SU-DHL-6 (cell line): ENCODE measurements around the gene THSD7B.

Source experiments
- H2AFZ ChIP-seq: fragments of 200-600 bp; sonication (generic); 2 replicates; pipeline ENCODE4 v1.6.1; 2014; ENCODE audit warnings: low read depth, mild to moderate bottlenecking, moderate library complexity, mixed read lengths, antibody characterized with exemption, low read length; ENCODE audit not compliant: severe bottlenecking
- H3F3A ChIP-seq: fragments of 200-600 bp; shearing (Covaris generic); 2 replicates; pipeline ENCODE4 v1.6.0; 2016; ENCODE audit warnings: antibody characterized with exemption, mild to moderate bottlenecking; ENCODE audit not compliant: insufficient read depth
- H3K27ac ChIP-seq: fragments of 200-600 bp; sonication (generic); 2 replicates; pipeline ENCODE4 v1.5.1; 2016; ENCODE audit warnings: low read depth, mild to moderate bottlenecking, low read length, moderate library complexity, mixed read lengths
- H3K27me3 ChIP-seq: fragments of 200-600 bp; sonication (generic), shearing (Covaris generic); 2 replicates; pipeline ENCODE4 v1.6.0; 2014; ENCODE audit warnings: mild to moderate bottlenecking, low read length
- H3K36me3 ChIP-seq: fragments of 200-600 bp; sonication (generic); 2 replicates; pipeline ENCODE4 v1.6.1; 2014; ENCODE audit warnings: mild to moderate bottlenecking, low read length, mixed read lengths
- H3K4me2 ChIP-seq: fragments of 300-600, 200-600 bp; shearing (Covaris generic), sonication (generic); 2 replicates; pipeline ENCODE4 v1.6.0; 2014; ENCODE audit warnings: low read length, low read depth, mild to moderate bottlenecking; ENCODE audit not compliant: poor library complexity, severe bottlenecking
- H3K4me3 ChIP-seq: fragments of 200-600 bp; sonication (generic); 2 replicates; pipeline ENCODE4 v1.5.1; 2014; ENCODE audit warnings: antibody characterized with exemption, low read length, mild to moderate bottlenecking, mixed read lengths; ENCODE audit not compliant: insufficient read depth, poor library complexity, severe bottlenecking
- H3K79me2 ChIP-seq: fragments of 200-600 bp; sonication (generic); 2 replicates; pipeline ENCODE4 v1.6.1; 2014; ENCODE audit warnings: mild to moderate bottlenecking, low read length, moderate library complexity; ENCODE audit not compliant: insufficient read depth
- H3K9ac ChIP-seq: fragments of 200-600 bp; sonication (generic); 2 replicates; pipeline ENCODE4 v1.7.0; 2014; ENCODE audit warnings: mild to moderate bottlenecking, low read length
- H3K9me2 ChIP-seq: fragments of 200-600 bp; sonication (generic); replicated peaks from 2 replicates; pipeline ENCODE4 v1.6.1; 2014; ENCODE audit warnings: low read length; ENCODE audit not compliant: insufficient read depth
- H3K9me3 ChIP-seq: fragments of 200-600 bp; sonication (generic); 2 replicates; pipeline ENCODE4 v1.6.1; 2014; ENCODE audit warnings: low read length, mixed read lengths; ENCODE audit not compliant: insufficient read depth
- H4K20me1 ChIP-seq: fragments of 200-600 bp; sonication (generic); 2 replicates; pipeline ENCODE4 v1.6.1; 2014; ENCODE audit warnings: low read depth, mild to moderate bottlenecking, antibody characterized with exemption, low read length, moderate library complexity, mixed read lengths
- EZH2phosphoT487 ChIP-seq: fragments of 200-600 bp; sonication (generic), shearing (Covaris generic); conservative IDR thresholded peaks from 2 replicates; pipeline ENCODE4 v1.6.1; 2018; ENCODE audit warnings: mild to moderate bottlenecking, antibody characterized with exemption, low read length, moderate library complexity, mixed read lengths
- TF ChIP-seq, protein P1 (sequence below): fragments of 200-600 bp; sonication (generic); IDR thresholded peaks from one replicate; pipeline ENCODE4 v1.5.1; 2017; ENCODE audit warnings: antibody characterized with exemption, mild to moderate bottlenecking, low read length, moderate library complexity; ENCODE audit not compliant: insufficient read depth, poor library complexity, severe bottlenecking

THSD7B gene

DNA sequence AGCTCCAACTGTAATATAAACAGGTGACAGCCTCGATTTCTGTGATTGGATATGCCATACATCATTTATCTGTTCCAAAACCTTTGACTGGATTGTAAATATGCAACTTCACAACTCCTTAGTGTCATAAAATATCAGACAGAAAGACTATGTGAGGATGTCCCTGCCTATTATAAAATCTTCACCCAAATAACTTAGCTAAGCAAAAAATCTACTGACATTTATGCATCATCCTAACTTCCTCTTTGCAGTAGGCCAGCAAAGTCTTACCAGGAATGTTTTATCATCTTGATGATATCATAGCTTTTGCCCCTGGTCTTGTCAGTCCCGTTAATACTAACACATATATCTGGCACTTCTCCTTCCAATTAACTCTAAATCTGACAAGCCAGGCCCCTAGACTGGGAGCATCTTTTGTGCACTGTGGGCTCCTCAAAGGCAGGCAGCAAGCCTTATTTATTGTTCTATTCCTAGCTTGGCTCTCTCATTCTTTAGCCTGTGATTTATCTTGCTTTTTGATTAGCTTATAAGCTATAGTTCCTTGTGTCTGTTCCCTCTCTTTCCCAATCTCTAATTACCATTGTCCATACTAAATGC is 842.5 kb downstream of the THSD7B start:
- TF ChIP-seq, protein P1, sequence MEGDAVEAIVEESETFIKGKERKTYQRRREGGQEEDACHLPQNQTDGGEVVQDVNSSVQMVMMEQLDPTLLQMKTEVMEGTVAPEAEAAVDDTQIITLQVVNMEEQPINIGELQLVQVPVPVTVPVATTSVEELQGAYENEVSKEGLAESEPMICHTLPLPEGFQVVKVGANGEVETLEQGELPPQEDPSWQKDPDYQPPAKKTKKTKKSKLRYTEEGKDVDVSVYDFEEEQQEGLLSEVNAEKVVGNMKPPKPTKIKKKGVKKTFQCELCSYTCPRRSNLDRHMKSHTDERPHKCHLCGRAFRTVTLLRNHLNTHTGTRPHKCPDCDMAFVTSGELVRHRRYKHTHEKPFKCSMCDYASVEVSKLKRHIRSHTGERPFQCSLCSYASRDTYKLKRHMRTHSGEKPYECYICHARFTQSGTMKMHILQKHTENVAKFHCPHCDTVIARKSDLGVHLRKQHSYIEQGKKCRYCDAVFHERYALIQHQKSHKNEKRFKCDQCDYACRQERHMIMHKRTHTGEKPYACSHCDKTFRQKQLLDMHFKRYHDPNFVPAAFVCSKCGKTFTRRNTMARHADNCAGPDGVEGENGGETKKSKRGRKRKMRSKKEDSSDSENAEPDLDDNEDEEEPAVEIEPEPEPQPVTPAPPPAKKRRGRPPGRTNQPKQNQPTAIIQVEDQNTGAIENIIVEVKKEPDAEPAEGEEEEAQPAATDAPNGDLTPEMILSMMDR: no peak
- TF ChIP-seq EZH2phosphoT487: no peak
- no peaks in the 10 kb centered on the region for H3K27me3 ChIP-seq
- no peak overlapping the region for H3K4me2 ChIP-seq
- no peaks in the 10 kb centered on the region for H3K36me3 ChIP-seq
- H3K9me2 ChIP-seq: no peaks in the 10 kb centered on the region
- no peaks in the 10 kb centered on the region for H4K20me1 ChIP-seq
- H3K4me3 ChIP-seq: no peak overlapping the region
- H2AFZ ChIP-seq: no peak overlapping the region
- H3K9me3 ChIP-seq: no peaks in the 10 kb centered on the region
- no peaks in the 10 kb centered on the region for H3F3A ChIP-seq
- H3K9ac ChIP-seq: no peak overlapping the region
- H3K79me2 ChIP-seq: no peaks in the 10 kb centered on the region
- no peak overlapping the region for H3K27ac ChIP-seq

DNA sequence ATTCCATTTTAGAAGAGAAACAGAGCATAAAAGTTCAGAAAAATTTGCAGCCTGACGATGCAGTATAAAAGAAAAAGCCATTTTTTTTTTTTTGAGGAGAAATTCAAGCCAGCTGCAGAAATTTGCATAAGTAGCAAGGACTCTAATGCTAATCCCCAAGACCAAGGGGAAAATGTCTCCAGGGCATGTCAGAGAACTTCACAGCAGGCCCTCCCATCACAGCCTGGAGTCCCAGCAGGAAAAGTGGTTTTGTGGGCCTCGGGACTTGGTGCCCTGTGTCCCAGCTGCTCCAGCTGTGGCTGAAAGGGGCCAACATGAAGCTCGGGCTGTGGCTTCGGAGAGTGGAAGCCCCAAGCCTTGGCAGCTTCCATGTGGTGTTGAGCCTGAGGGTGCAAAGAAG is 873.6 kb downstream of the THSD7B start:
- H3K4me2 ChIP-seq: no peak overlapping the region
- no peaks in the 10 kb centered on the region for H3K27me3 ChIP-seq
- no peaks in the 10 kb centered on the region for H3K36me3 ChIP-seq
- H3K4me3 ChIP-seq: no peak overlapping the region
- H3K27ac ChIP-seq: no peak overlapping the region
- H3K79me2 ChIP-seq: no peaks in the 10 kb centered on the region
- H3K9me2 ChIP-seq: no peaks in the 10 kb centered on the region
- H3K9me3 ChIP-seq: no peaks in the 10 kb centered on the region
- H3K9ac ChIP-seq: no peak overlapping the region
- no peaks in the 10 kb centered on the region for H4K20me1 ChIP-seq
- H3F3A ChIP-seq: no peaks in the 10 kb centered on the region
- H2AFZ ChIP-seq: no peak overlapping the region
- TF ChIP-seq, protein P1: no peak
- no peak for TF ChIP-seq EZH2phosphoT487

DNA sequence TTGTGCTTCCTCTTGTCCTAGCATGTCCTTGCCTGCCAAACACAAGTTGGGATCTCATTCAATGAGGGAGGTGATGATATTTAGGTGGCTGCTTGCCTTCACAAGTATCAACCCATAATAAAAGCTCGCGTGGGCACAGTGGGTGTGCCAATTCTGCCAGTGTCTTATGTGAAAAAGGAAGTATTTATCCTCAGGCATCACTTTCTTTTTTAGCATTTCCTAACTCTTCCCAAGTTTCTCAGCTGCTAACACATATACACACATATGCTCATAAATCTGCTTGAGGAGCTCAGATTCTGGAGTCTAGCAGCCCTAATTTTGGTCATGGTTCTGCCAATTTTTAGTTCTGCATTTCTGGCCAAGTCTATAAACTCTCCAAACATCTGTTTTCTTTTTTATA is 879.4 kb downstream of the THSD7B start:
- no peak overlapping the region for H3K4me3 ChIP-seq
- TF ChIP-seq, protein P1: no peak
- no peaks in the 10 kb centered on the region for H3K9me2 ChIP-seq
- H3K4me2 ChIP-seq: no peak overlapping the region
- no peaks in the 10 kb centered on the region for H3F3A ChIP-seq
- no peaks in the 10 kb centered on the region for H3K36me3 ChIP-seq
- no peaks in the 10 kb centered on the region for H3K79me2 ChIP-seq
- no peak overlapping the region for H2AFZ ChIP-seq
- H3K9me3 ChIP-seq: no peaks in the 10 kb centered on the region
- no peaks in the 10 kb centered on the region for H3K27me3 ChIP-seq
- H3K27ac ChIP-seq: no peak overlapping the region
- H4K20me1 ChIP-seq: no peaks in the 10 kb centered on the region
- no peak overlapping the region for H3K9ac ChIP-seq
